HCEC 1CT (cell line): Measurements from ENCODE around the gene CKAP5.

Experiments
- DNase-seq: peaks from one replicate; pipeline ENCODE4 v3.0.0-alpha.2; 2017

Gene CKAP5

GRCh38 chr11:46761807-46762206 lies 84.3 kb downstream of the CKAP5 start:
- DNase-seq: no peak

GRCh38 chr11:46760429-46761128 lies 85.5 kb downstream of the CKAP5 start:
- no peak for DNase-seq

GRCh38 chr11:46759196-46759595 lies 86.9 kb downstream of the CKAP5 start:
- no peak for DNase-seq

- DNase-seq: no peak
These were observed 90.1 kb downstream of the CKAP5 start for GRCh38 chr11:46755962-46756361.

- no peak for DNase-seq
These were observed 98.9 kb downstream of the CKAP5 start for GRCh38 chr11:46747150-46747549.

GRCh38 chr11:46745995-46746394 lies 100.1 kb downstream of the CKAP5 start:
- DNase-seq: no peak

- no peak for DNase-seq
These were observed 100.8 kb downstream of the CKAP5 start for GRCh38 chr11:46745328-46745727.

GRCh38 chr11:46743693-46744339 lies 102.3 kb downstream of the CKAP5 start:
- DNase-seq: no peak

GRCh38 chr11:46743043-46743442 lies 103.0 kb downstream of the CKAP5 start:
- DNase-seq: no peak

- DNase-seq: no peak
These were observed 104.2 kb downstream of the CKAP5 start for GRCh38 chr11:46741600-46742484.

GRCh38 chr11:46738887-46739286 lies 107.2 kb downstream of the CKAP5 start:
- no peak for DNase-seq

- DNase-seq: no peak
These were observed 108.4 kb downstream of the CKAP5 start for GRCh38 chr11:46737699-46738098.

- DNase-seq: no peak
These were observed 109.5 kb downstream of the CKAP5 start for GRCh38 chr11:46736615-46737014.

GRCh38 chr11:46736146-46736545 lies 109.9 kb downstream of the CKAP5 start:
- DNase-seq: no peak

- DNase-seq: no peak
These were observed 112.8 kb downstream of the CKAP5 start for GRCh38 chr11:46733234-46733633.

- DNase-seq: no peak
These were observed 114.5 kb downstream of the CKAP5 start for GRCh38 chr11:46731545-46731944.

- no peak for DNase-seq
These were observed 116.7 kb downstream of the CKAP5 start for GRCh38 chr11:46729110-46730027.

GRCh38 chr11:46728659-46729040 lies 117.4 kb downstream of the CKAP5 start:
- no peak for DNase-seq

GRCh38 chr11:46727952-46728658 lies 118.0 kb downstream of the CKAP5 start:
- no peak for DNase-seq

- no peak for DNase-seq
These were observed 119.7 kb downstream of the CKAP5 start for GRCh38 chr11:46726206-46726862.
